ENCODE results near the gene PCBP1.

DNA sequence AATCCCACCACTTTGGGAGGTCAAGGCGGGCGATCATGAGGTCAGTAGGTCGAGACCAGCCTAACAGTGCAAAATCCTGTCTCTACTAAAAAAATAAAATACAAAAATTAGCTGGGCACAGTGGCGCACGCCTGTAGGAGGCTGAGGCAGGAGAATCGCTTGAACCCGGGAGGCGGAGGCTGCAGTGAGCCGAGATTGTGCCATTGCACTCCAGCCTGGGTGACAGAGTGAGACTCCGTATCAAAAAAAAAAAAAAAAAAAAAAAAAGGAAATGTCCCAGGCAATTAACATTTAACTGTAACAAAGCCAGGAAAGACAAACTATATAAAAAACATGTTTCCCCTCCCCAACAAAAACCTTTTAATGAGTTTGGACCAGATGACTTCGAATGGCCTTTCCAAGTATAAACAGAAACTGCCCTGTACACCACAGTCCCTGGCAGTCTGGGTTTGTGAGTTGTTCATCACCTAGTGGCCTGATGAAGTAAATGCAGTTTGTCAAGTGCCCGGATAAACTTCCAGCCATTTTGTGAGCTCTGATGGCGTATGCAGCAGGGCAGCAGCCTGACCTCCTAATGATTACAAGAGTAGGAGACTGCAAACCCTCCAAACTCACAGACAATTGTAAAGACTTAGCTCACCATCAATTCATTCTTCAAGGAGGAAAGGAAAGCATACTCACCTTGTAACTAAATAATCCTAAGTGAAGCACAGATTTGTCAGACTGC lies 16.6 kb upstream of the PCBP1 start:
- TF ChIP-seq, protein P1, sequence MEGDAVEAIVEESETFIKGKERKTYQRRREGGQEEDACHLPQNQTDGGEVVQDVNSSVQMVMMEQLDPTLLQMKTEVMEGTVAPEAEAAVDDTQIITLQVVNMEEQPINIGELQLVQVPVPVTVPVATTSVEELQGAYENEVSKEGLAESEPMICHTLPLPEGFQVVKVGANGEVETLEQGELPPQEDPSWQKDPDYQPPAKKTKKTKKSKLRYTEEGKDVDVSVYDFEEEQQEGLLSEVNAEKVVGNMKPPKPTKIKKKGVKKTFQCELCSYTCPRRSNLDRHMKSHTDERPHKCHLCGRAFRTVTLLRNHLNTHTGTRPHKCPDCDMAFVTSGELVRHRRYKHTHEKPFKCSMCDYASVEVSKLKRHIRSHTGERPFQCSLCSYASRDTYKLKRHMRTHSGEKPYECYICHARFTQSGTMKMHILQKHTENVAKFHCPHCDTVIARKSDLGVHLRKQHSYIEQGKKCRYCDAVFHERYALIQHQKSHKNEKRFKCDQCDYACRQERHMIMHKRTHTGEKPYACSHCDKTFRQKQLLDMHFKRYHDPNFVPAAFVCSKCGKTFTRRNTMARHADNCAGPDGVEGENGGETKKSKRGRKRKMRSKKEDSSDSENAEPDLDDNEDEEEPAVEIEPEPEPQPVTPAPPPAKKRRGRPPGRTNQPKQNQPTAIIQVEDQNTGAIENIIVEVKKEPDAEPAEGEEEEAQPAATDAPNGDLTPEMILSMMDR (IDR thresholded peaks at IDR 0.05) = peak; percentile 80
- TF ChIP-seq RFX5 (IDR thresholded peaks at IDR 0.05; ENCODE audit: low read length) = no peak
- TF ChIP-seq, protein P2, sequence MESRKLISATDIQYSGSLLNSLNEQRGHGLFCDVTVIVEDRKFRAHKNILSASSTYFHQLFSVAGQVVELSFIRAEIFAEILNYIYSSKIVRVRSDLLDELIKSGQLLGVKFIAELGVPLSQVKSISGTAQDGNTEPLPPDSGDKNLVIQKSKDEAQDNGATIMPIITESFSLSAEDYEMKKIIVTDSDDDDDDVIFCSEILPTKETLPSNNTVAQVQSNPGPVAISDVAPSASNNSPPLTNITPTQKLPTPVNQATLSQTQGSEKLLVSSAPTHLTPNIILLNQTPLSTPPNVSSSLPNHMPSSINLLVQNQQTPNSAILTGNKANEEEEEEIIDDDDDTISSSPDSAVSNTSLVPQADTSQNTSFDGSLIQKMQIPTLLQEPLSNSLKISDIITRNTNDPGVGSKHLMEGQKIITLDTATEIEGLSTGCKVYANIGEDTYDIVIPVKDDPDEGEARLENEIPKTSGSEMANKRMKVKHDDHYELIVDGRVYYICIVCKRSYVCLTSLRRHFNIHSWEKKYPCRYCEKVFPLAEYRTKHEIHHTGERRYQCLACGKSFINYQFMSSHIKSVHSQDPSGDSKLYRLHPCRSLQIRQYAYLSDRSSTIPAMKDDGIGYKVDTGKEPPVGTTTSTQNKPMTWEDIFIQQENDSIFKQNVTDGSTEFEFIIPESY (IDR thresholded peaks at IDR 0.05; ENCODE audit: borderline replicate concordance, low read depth) = no peak
- TF ChIP-seq GABPA (IDR thresholded peaks at IDR 0.05; ENCODE audit: low read depth) = no peak
- TF ChIP-seq YY1 (IDR thresholded peaks at IDR 0.05; ENCODE audit: low read depth) = peak; percentile 83
- TF ChIP-seq POLR2AphosphoS5 (IDR thresholded peaks at IDR 0.05; ENCODE audit: low read depth, low read length) = peak; percentile 39; the same call in 1 of the 2 replicates
- no peak for TF ChIP-seq TCF12 (IDR thresholded peaks at IDR 0.05)
- TF ChIP-seq, protein P3, sequence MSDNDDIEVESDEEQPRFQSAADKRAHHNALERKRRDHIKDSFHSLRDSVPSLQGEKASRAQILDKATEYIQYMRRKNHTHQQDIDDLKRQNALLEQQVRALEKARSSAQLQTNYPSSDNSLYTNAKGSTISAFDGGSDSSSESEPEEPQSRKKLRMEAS (IDR thresholded peaks at IDR 0.05; ENCODE audit: low read depth) = peak; percentile 67
- no peak for TF ChIP-seq FOXM1 (IDR thresholded peaks at IDR 0.05; ENCODE audit: low read depth)
- no peak for TF ChIP-seq TEAD4 (IDR thresholded peaks at IDR 0.05; ENCODE audit: borderline replicate concordance, insufficient read depth)
- no peak for TF ChIP-seq EP300 (IDR thresholded peaks at IDR 0.05; ENCODE audit: borderline replicate concordance in 1 of 2, low read depth in 1 of 2, low read length in 1 of 2)
- no peak for TF ChIP-seq MXI1 (IDR thresholded peaks at IDR 0.05; ENCODE audit: low read depth, low read length)
- no peak for TF ChIP-seq EZH2phosphoT487 (IDR thresholded peaks at IDR 0.05; ENCODE audit: borderline replicate concordance, low read depth)
- TF ChIP-seq, protein P4, sequence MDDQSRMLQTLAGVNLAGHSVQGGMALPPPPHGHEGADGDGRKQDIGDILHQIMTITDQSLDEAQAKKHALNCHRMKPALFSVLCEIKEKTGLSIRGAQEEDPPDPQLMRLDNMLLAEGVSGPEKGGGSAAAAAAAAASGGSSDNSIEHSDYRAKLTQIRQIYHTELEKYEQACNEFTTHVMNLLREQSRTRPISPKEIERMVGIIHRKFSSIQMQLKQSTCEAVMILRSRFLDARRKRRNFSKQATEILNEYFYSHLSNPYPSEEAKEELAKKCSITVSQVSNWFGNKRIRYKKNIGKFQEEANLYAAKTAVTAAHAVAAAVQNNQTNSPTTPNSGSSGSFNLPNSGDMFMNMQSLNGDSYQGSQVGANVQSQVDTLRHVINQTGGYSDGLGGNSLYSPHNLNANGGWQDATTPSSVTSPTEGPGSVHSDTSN (IDR thresholded peaks at IDR 0.05) = no peak
